Caco-2 (cell line): ENCODE measurements around the gene ARPP21. TPM values are rescaled to one million over a fixed set of nuclear protein-coding genes. Genes with fewer than 3 reads are reported as not detected.
A peak's percentile ranks its signal among the peaks of the same experiment; 100 is the strongest.

ENCODE experiments used
- BruUV-seq: library from RNA; stranded (reverse); fragments of 400-500 nt; replicated peaks from 2 replicates; lab custom pipeline; 2021; lab: Mats Ljungman, UMichigan
- CTCF ChIA-PET: fragments of 300-600 bp; sonication (Branson Sonifier 250); formaldehyde crosslinking; loops from one replicate; lab custom pipeline; 2022; ENCODE audit warnings: antibody characterized with exemption; lab: Charles Lee
- POLR2A ChIA-PET: fragments of 300-600 bp; sonication (Branson Sonifier 250); formaldehyde crosslinking; loops from one replicate; lab custom pipeline; 2022; ENCODE audit warnings: antibody characterized with exemption; lab: Charles Lee
- DNase-seq, 2 experiments: peaks; one replicate each; pipeline versions ENCODE4 v3.0.0 to v3.0.0-alpha.2; 2020 to 2022
- H3K27me3 ChIP-seq: replicated peaks from 2 replicates; pipeline ENCODE4 v1.6.0; 2011; ENCODE audit warnings: low read length; ENCODE audit not compliant: control insufficient read depth, insufficient read depth
- H3K36me3 ChIP-seq: 2 replicates; pipeline ENCODE4 v1.5.1; 2011; ENCODE audit warnings: low read length; ENCODE audit not compliant: control insufficient read depth, insufficient read depth
- H3K4me1 ChIP-seq: fragments of 250-450 bp; sonication (Bioruptor Pico); 2 replicates; pipeline ENCODE4 v1.5.1; 2020; ENCODE audit warnings: mild to moderate bottlenecking
- H3K4me3 ChIP-seq: 2 replicates; pipeline ENCODE4 v1.5.1; 2011; ENCODE audit warnings: low read depth, mild to moderate bottlenecking, control low read depth, low read length
- H3K9me3 ChIP-seq: fragments of 250-450 bp; sonication (Bioruptor Pico); 2 replicates; pipeline ENCODE4 v1.5.1; 2020; ENCODE audit warnings: mild to moderate bottlenecking, moderate library complexity
- H3K27ac Mint-ChIP-seq: one replicate; pipeline ENCODE4 v1.8.0; 2022; ENCODE audit warnings: mixed read lengths; ENCODE audit not compliant: unreplicated experiment
- H3K27me3 Mint-ChIP-seq: one replicate; pipeline ENCODE4 v1.8.0; 2022; ENCODE audit warnings: mixed read lengths; ENCODE audit not compliant: insufficient read depth, unreplicated experiment
- H3K36me3 Mint-ChIP-seq: one replicate; pipeline ENCODE4 v1.8.0; 2022; ENCODE audit warnings: mild to moderate bottlenecking, mixed read lengths; ENCODE audit not compliant: insufficient read depth, unreplicated experiment
- H3K4me1 Mint-ChIP-seq: one replicate; pipeline ENCODE4 v1.8.0; 2022; ENCODE audit warnings: low read depth, mixed read lengths; ENCODE audit not compliant: unreplicated experiment
- H3K4me3 Mint-ChIP-seq: one replicate; pipeline ENCODE4 v1.8.0; 2022; ENCODE audit warnings: mild to moderate bottlenecking, moderate library complexity, mixed read lengths; ENCODE audit not compliant: unreplicated experiment
- H3K9me3 Mint-ChIP-seq: one replicate; pipeline ENCODE4 v1.8.0; 2022; ENCODE audit warnings: mixed read lengths; ENCODE audit not compliant: unreplicated experiment
- intact Hi-C: fragments of 100-400 bp; cut with micrococcal nuclease; formaldehyde crosslinking; loops from one replicate; pipeline ENCODE4 v1.10.0; 2022; ENCODE audit not compliant: unreplicated experiment
- total RNA-seq: library from RNA; stranded (reverse); gene quantifications from 2 replicates; pipeline ENCODE4 v1.2.3, GENCODE V29; 2022
- TF ChIP-seq, protein P1 (sequence below), 2 experiments: fragments of 200-600 bp in 1 of 2; IDR thresholded peaks; 1 replicate in 1 of 2; 2 replicates in 1 of 2; pipeline versions ENCODE4 v1.5.1 to v1.8.0; 2011 to 2022; ENCODE audit warnings: antibody characterized with exemption in 1 of 2, control low read depth in 1 of 2, inconsistent platforms in 1 of 2, low read depth in 1 of 2, low read length in 1 of 2, mild to moderate bottlenecking in 1 of 2, moderate library complexity in 1 of 2; ENCODE audit not compliant: insufficient read depth in 1 of 2, severe bottlenecking in 1 of 2, unreplicated experiment in 1 of 2

The ARPP21 gene
- total RNA-seq, 1 experiment from 2014 or later, result not detected

DNA sequence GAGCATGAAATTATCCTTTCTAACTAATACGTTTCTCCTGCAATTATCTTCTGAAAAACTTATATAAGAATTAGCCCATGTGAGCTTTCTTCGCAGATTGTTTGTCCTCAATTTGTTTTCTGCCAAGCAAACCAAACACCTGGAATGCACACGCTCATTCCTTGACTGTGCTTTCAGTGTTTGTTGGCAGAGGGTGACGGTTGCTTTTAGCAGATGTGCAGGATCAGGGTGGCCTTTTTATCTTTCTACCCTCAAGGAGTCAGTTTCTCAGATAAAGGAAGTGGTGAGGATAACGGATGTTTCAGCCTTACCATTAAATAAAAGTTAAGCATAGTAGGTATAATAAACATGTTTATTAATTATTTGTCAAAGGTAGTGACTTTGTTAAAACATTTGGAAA lies 15.2 kb downstream of the ARPP21 start:
- Histone ChIP-seq H3K27me3 (no peaks in the 10 kb centered on the region), H3K36me3 (no peaks in the 10 kb centered on the region), H3K4me3 (no peak overlapping the region), H3K4me1 (no peaks in the 10 kb centered on the region), H3K9me3 (no peaks in the 10 kb centered on the region)
- ChIA-PET POLR2A (no interaction called here), CTCF (no interaction called here)
- Mint-ChIP-seq H3K27me3 (peaks cover 2% of the 10 kb centered on the region), H3K4me3 (no peak overlapping the region), H3K36me3 (no peaks in the 10 kb centered on the region), H3K4me1 (no peaks in the 10 kb centered on the region), H3K9me3 (no peaks in the 10 kb centered on the region), H3K27ac (no peak overlapping the region)
- TF ChIP-seq, protein P1, sequence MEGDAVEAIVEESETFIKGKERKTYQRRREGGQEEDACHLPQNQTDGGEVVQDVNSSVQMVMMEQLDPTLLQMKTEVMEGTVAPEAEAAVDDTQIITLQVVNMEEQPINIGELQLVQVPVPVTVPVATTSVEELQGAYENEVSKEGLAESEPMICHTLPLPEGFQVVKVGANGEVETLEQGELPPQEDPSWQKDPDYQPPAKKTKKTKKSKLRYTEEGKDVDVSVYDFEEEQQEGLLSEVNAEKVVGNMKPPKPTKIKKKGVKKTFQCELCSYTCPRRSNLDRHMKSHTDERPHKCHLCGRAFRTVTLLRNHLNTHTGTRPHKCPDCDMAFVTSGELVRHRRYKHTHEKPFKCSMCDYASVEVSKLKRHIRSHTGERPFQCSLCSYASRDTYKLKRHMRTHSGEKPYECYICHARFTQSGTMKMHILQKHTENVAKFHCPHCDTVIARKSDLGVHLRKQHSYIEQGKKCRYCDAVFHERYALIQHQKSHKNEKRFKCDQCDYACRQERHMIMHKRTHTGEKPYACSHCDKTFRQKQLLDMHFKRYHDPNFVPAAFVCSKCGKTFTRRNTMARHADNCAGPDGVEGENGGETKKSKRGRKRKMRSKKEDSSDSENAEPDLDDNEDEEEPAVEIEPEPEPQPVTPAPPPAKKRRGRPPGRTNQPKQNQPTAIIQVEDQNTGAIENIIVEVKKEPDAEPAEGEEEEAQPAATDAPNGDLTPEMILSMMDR (IDR thresholded peaks at IDR 0.05; ENCODE audit: insufficient read depth in 1 of 2, low read depth in 1 of 2, low read length in 1 of 2, severe bottlenecking in 1 of 2, unreplicated experiment in 1 of 2), result no peak
- no TSS peak for BruUV-seq
- DNase-seq, result no peak
- intact Hi-C loops, result no loop called here

GRCh38 chr3:35658686-35659085 lies 19.4 kb downstream of the ARPP21 start:
- H3K27ac Mint-ChIP-seq, result no peak overlapping the region
- DNase-seq, result no peak
- H3K36me3 Mint-ChIP-seq, result no peaks in the 10 kb centered on the region
- H3K27me3 ChIP-seq, result no peaks in the 10 kb centered on the region
- TF ChIP-seq, protein P1 (IDR thresholded peaks at IDR 0.05; ENCODE audit: insufficient read depth in 1 of 2, low read depth in 1 of 2, low read length in 1 of 2, severe bottlenecking in 1 of 2, unreplicated experiment in 1 of 2), result no peak
- H3K4me3 ChIP-seq, result no peak overlapping the region
- POLR2A ChIA-PET, result no interaction called here
- intact Hi-C loops, result loop anchor here (1.0 kb wide), 1 partner anchor 172 kb away; no protein-coding TSS in a partner anchor
- no peaks in the 10 kb centered on the region for H3K9me3 ChIP-seq
- H3K4me3 Mint-ChIP-seq, result no peak overlapping the region
- no peaks in the 10 kb centered on the region for H3K9me3 Mint-ChIP-seq
- CTCF ChIA-PET, result no interaction called here
- H3K4me1 ChIP-seq, result no peaks in the 10 kb centered on the region
- no peaks in the 10 kb centered on the region for H3K4me1 Mint-ChIP-seq
- H3K27me3 Mint-ChIP-seq, result peaks cover 7% of the 10 kb centered on the region
- no peaks in the 10 kb centered on the region for H3K36me3 ChIP-seq
- no TSS peak for BruUV-seq

GRCh38 chr3:35659768-35660167 lies 20.4 kb downstream of the ARPP21 start:
- Mint-ChIP-seq H3K9me3 (no peaks in the 10 kb centered on the region), H3K27ac (no peak overlapping the region), H3K36me3 (no peaks in the 10 kb centered on the region), H3K4me3 (no peak overlapping the region), H3K27me3 (peaks cover 7% of the 10 kb centered on the region), H3K4me1 (no peaks in the 10 kb centered on the region)
- Histone ChIP-seq H3K9me3 (no peaks in the 10 kb centered on the region), H3K4me1 (no peaks in the 10 kb centered on the region), H3K36me3 (no peaks in the 10 kb centered on the region), H3K27me3 (no peaks in the 10 kb centered on the region), H3K4me3 (no peak overlapping the region)
- DNase-seq, result peak; percentile 14 to 43
- POLR2A ChIA-PET, result no interaction called here
- no TSS peak for BruUV-seq
- TF ChIP-seq, protein P1 (IDR thresholded peaks at IDR 0.05; ENCODE audit: insufficient read depth in 1 of 2, low read depth in 1 of 2, low read length in 1 of 2, severe bottlenecking in 1 of 2, unreplicated experiment in 1 of 2), result peak in 1 of 2 experiments; percentile 47
- CTCF ChIA-PET, result interaction anchor here (0.6 kb wide), 1 partner anchor 249 kb away, joined by 3 read pairs; no protein-coding TSS in a partner anchor
- intact Hi-C loops, result loop anchor here (1.0 kb wide), 1 partner anchor 173 kb away; no protein-coding TSS in a partner anchor
